ENCODE results near the gene AADACL4. TPM values are rescaled to one million over a fixed set of nuclear protein-coding genes. Genes with fewer than 3 reads are reported as not detected.

The AADACL4 gene
- total and polyA plus RNA-seq, 2 of the 8 experiments (the other 6 are each of a cell fraction or from before 2014, with no cell fraction given): 0.08 TPM; not detected in 1

- Histone ChIP-seq H2BK120ac (replicated peaks; ENCODE audit: low read depth, low read length) (no peak overlapping the region), H2AK5ac (ENCODE audit: low read depth, low read length) (no peak overlapping the region), H3K23ac (ENCODE audit: insufficient read length) (no peak overlapping the region), H3K4me2 (ENCODE audit: insufficient read depth in 1 of 2, low read depth in 2 of 2, low read length in 2 of 2) (no peak overlapping the region), H3K79me1 (ENCODE audit: low read depth, low read length) (no peaks in the 10 kb centered on the region), H2BK20ac (ENCODE audit: low read length) (peak overlapping the region; percentile 41; the same call in 1 of the 2 replicates), H3K4me1 (replicated peaks in 1 of 4; ENCODE audit: control insufficient read depth in 3 of 4, insufficient read depth in 4 of 4, low read length in 3 of 4) (no peaks in the 10 kb centered on the region), H2BK15ac (ENCODE audit: low read length) (no peak overlapping the region; the same call in 1 of the 2 replicates), H2BK5ac (ENCODE audit: low read depth, low read length) (no peak overlapping the region), H3K79me2 (ENCODE audit: control insufficient read depth in 1 of 2, insufficient read depth in 2 of 2, low read length in 2 of 2) (no peaks in the 10 kb centered on the region), H3K23me2 (ENCODE audit: low read depth, low read length) (no peaks in the 10 kb centered on the region), H2AFZ (ENCODE audit: low read length) (no peak overlapping the region), H4K91ac (replicated peaks; ENCODE audit: insufficient read length, low read length) (no peak overlapping the region), H2BK12ac (ENCODE audit: low read depth, low read length) (no peak overlapping the region), H3K18ac (ENCODE audit: extremely low read depth, low read length) (no peak overlapping the region), H3K4ac (replicated peaks; ENCODE audit: insufficient read length, low read depth, low read length) (no peak overlapping the region), H3K9me3 (ENCODE audit: insufficient read depth in 2 of 2, low read depth in 1 of 2, low read length in 1 of 2) (no peaks in the 10 kb centered on the region), H3K56ac (replicated peaks; ENCODE audit: insufficient read length, low read depth, low read length) (no peak overlapping the region), H4K8ac (ENCODE audit: extremely low read depth, insufficient read depth, low read length) (no peak overlapping the region), H3K14ac (ENCODE audit: insufficient read length) (no peak overlapping the region), H3K4me3 (ENCODE audit: extremely low read depth in 1 of 4, insufficient read depth in 2 of 4, low read depth in 3 of 4, low read length in 4 of 4) (no peak overlapping the region), H3K27ac (ENCODE audit: low read depth, low read length) (no peak overlapping the region), H3K36me3 (ENCODE audit: control insufficient read depth in 2 of 4, insufficient read depth in 4 of 4, low read length in 3 of 4) (no peaks in the 10 kb centered on the region), H3K9ac (replicated peaks in 1 of 4; ENCODE audit: extremely low read depth in 1 of 4, low read depth in 3 of 4, low read length in 3 of 4) (no peak overlapping the region), H3K27me3 (replicated peaks in 1 of 4; ENCODE audit: control insufficient read depth in 3 of 4, extremely low read depth in 1 of 4, insufficient read depth in 3 of 4, low read length in 3 of 4) (no peaks in the 10 kb centered on the region; a peak in 1 of 7 replicates), H4K5ac (ENCODE audit: insufficient read length, low read depth, low read length) (no peak overlapping the region), H4K20me1 (replicated peaks in 1 of 2; ENCODE audit: control insufficient read depth in 1 of 2, insufficient read depth in 2 of 2, low read length in 2 of 2) (no peaks in the 10 kb centered on the region)
- no peak for TF ChIP-seq EZH2 (IDR thresholded peaks at IDR 0.05; ENCODE audit: low read depth, low read length, severe bottlenecking)
- CTCF ChIA-PET (ENCODE audit: partially characterized antibody): no interaction called here
- no peak for FAIRE-seq
- POLR2A ChIA-PET (ENCODE audit: partially characterized antibody): no interaction called here
- 86% methylated on average over 1 of the region's 1 CpG; no CpG with 5 or more reads in 1 of the 2 experiments for WGBS, 2 experiments (ENCODE audit: extremely low coverage in 1 of 2, insufficient coverage in 1 of 2, insufficient read length in 1 of 2, insufficient replicate concordance in 2 of 2, low coverage in 1 of 2, low lambda C conversion rate in 2 of 2, missing lambda C conversion rate in 1 of 2)
- DNase-seq (ENCODE audit: low read depth in 1 of 2, low spot score in 2 of 2): no peak
Observed at GRCh38 chr1:12677565-12677964, 33.7 kb downstream of the AADACL4 start.

Measured in H1 (cell line).